OCI-LY7 (cell line): ENCODE data around the gene CD9.

Source experiments
- EZH2phosphoT487 ChIP-seq: fragments of 200-600 bp; sonication (generic); IDR thresholded peaks from 2 replicates; pipeline ENCODE4 v1.6.1; 2018; ENCODE audit warnings: low read depth, borderline replicate concordance, mild to moderate bottlenecking, mixed run types, antibody characterized with exemption, low read length, moderate library complexity, mixed read lengths
- TF ChIP-seq, protein P1 (sequence below): fragments of 200-600 bp; sonication (generic); conservative IDR thresholded peaks from 2 replicates; pipeline ENCODE4 v1.5.1; 2014; ENCODE audit warnings: mild to moderate bottlenecking, antibody characterized with exemption, low read length, moderate library complexity, mixed read lengths

- TF ChIP-seq, protein P1, sequence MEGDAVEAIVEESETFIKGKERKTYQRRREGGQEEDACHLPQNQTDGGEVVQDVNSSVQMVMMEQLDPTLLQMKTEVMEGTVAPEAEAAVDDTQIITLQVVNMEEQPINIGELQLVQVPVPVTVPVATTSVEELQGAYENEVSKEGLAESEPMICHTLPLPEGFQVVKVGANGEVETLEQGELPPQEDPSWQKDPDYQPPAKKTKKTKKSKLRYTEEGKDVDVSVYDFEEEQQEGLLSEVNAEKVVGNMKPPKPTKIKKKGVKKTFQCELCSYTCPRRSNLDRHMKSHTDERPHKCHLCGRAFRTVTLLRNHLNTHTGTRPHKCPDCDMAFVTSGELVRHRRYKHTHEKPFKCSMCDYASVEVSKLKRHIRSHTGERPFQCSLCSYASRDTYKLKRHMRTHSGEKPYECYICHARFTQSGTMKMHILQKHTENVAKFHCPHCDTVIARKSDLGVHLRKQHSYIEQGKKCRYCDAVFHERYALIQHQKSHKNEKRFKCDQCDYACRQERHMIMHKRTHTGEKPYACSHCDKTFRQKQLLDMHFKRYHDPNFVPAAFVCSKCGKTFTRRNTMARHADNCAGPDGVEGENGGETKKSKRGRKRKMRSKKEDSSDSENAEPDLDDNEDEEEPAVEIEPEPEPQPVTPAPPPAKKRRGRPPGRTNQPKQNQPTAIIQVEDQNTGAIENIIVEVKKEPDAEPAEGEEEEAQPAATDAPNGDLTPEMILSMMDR = no peak
- no peak for TF ChIP-seq EZH2phosphoT487
These were observed 42.7 kb upstream of the CD9 start for GRCh38 chr12:6157482-6157881.
